Sigmoid colon (tissue), 7 donors: ENCODE data around the gene SLCO2A1. TPM values are rescaled to one million over a fixed set of nuclear protein-coding genes. Genes with fewer than 3 reads are reported as not detected.

Source experiments
- DNase-seq: peaks from one replicate; pipeline ENCODE4 v3.0.0-alpha.2; 2019
- H3K27ac ChIP-seq, 4 donors: fragments of 200-600 bp; sonication (generic); one replicate each; pipeline ENCODE4 v1.5.1; 2016 to 2019; ENCODE audit warnings: mild to moderate bottlenecking in 1 of 4
- H3K27me3 ChIP-seq, 3 donors: fragments of 200-600 bp; sonication (generic); one replicate each; pipeline ENCODE4 v1.5.1; 2019; ENCODE audit warnings: mild to moderate bottlenecking in 1 of 3
- H3K36me3 ChIP-seq, 4 donors: fragments of 200-600 bp; sonication (generic); one replicate each; pipeline ENCODE4 v1.5.1; 2016 to 2019
- H3K4me1 ChIP-seq, 4 donors: fragments of 200-600 bp; sonication (generic); one replicate each; pipeline ENCODE4 v1.5.1; 2017 to 2019
- H3K4me3 ChIP-seq, 4 donors: fragments of 200-600 bp; sonication (generic); one replicate each; pipeline ENCODE4 v1.5.1; 2017 to 2019; ENCODE audit warnings: mild to moderate bottlenecking in 2 of 4, moderate library complexity in 1 of 4
- H3K9me3 ChIP-seq, 4 donors: fragments of 200-600 bp in 3 of 4; sonication (generic) in 3 of 4; one replicate each; pipeline versions ENCODE4 v1.5.1 to v1.6.1; 2013 to 2019
- CTCF ChIP-seq, 4 experiments: fragments of 450-650 bp in 3 of 4; fragments of 200-600 bp in 1 of 4; IDR thresholded peaks; one replicate each; pipeline ENCODE4 v1.5.1; 2016 to 2019; ENCODE audit warnings: antibody characterized with exemption in 4 of 4, mild to moderate bottlenecking in 3 of 4, moderate library complexity in 2 of 4
- EP300 ChIP-seq, 4 donors: sonication (generic); formaldehyde crosslinking; IDR thresholded peaks; one replicate each; pipeline ENCODE4 v1.6.1; 2017; ENCODE audit warnings: antibody characterized with exemption in 4 of 4
- POLR2A ChIP-seq, 2 donors: fragments of 450-650 bp; IDR thresholded peaks; one replicate each; pipeline ENCODE4 v1.6.1; 2016; ENCODE audit warnings: antibody characterized with exemption in 2 of 2, mild to moderate bottlenecking in 2 of 2, moderate library complexity in 2 of 2
- POLR2AphosphoS5 ChIP-seq, 4 donors: sonication (generic); formaldehyde crosslinking; IDR thresholded peaks; one replicate each; pipeline ENCODE4 v1.6.1; 2017; ENCODE audit warnings: antibody characterized with exemption in 4 of 4
- WGBS, 2 donors: extraction: QIAGEN DNeasy Blood & Tissue Kit; methylation state at CpG; one replicate each; pipeline ENCODE4 v1.1.7; 2013; 5-methylcytosine and 5-hydroxymethylcytosine counted together
- intact Hi-C: fragments of 100-400 bp; cut with DNase I; formaldehyde crosslinking; loops from one replicate; pipeline ENCODE4 v1.15.1; 2023
- polyA plus RNA-seq, 3 donors: library from polyadenylated mRNA; stranded (reverse); fragments of 200-250 nt; gene quantifications; one replicate each; pipeline ENCODE4 v1.2.3, GENCODE V29; 2013
- total RNA-seq, 4 donors: library from RNA; depleted of rRNA; stranded (reverse); fragments of >200 nt; gene quantifications; one replicate each; pipeline ENCODE4 v1.1.0, GENCODE V29; 2016
- donor health status: healthy with polysubstance abuse.
- donor health status: Bipolar disorder and iron deficiency.
- donor health status: healthy.

Gene SLCO2A1
- total and polyA plus RNA-seq, 7 donors = 1.8 to 22.1 (median 6.1) TPM

GRCh38 chr3:133987136-133987535 lies 42.6 kb downstream of the SLCO2A1 start:
- H3K9me3 ChIP-seq = no peaks in the 10 kb centered on the region
- H3K36me3 ChIP-seq = no peaks in the 10 kb centered on the region
- no peak overlapping the region for H3K4me3 ChIP-seq
- H3K4me1 ChIP-seq = no peaks in the 10 kb centered on the region
- no peak for DNase-seq
- WGBS, 2 donors = 44 to 59% methylated on average over 8 of the region's 8 CpGs
- no peaks in the 10 kb centered on the region for H3K27me3 ChIP-seq
- H3K27ac ChIP-seq = no peak overlapping the region
- intact Hi-C loops = no loop called here
- TF ChIP-seq EP300 (IDR thresholded peaks at IDR 0.05) (no peak), POLR2AphosphoS5 (IDR thresholded peaks at IDR 0.05) (no peak), POLR2A (IDR thresholded peaks at IDR 0.05) (no peak), CTCF (IDR thresholded peaks at IDR 0.05) (no peak)

DNA sequence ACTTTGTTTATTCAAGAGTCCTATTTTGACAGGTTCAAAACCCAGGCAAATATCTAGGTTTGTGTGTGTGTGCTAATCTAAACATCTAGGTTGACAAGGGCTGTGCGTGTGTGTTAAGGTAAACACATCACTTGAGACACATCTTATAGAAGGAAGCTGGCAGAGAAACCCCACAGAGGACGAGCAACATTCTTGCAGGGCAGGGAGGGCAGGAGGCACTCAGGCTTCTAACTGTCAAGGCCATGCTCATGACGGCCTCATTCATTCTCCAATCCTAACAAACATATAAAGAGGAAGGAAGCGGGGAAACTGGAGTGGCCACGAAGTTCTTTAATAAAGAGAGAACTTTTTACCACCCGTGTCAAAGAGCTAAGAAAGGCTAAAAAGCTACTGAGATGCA lies 43.4 kb downstream of the SLCO2A1 start:
- Histone ChIP-seq H3K9me3 (no peaks in the 10 kb centered on the region), H3K27me3 (no peaks in the 10 kb centered on the region), H3K27ac (no peak overlapping the region), H3K4me3 (no peak overlapping the region), H3K4me1 (no peaks in the 10 kb centered on the region), H3K36me3 (no peaks in the 10 kb centered on the region)
- 27 to 44% methylated on average over 6 of the region's 6 CpGs for WGBS, 2 donors
- intact Hi-C loops = no loop called here
- TF ChIP-seq EP300 (IDR thresholded peaks at IDR 0.05) = no peak
- no peak for TF ChIP-seq POLR2AphosphoS5 (IDR thresholded peaks at IDR 0.05)
- no peak for TF ChIP-seq POLR2A (IDR thresholded peaks at IDR 0.05)
- no peak for TF ChIP-seq CTCF (IDR thresholded peaks at IDR 0.05)
- peak; percentile 22 for DNase-seq

DNA sequence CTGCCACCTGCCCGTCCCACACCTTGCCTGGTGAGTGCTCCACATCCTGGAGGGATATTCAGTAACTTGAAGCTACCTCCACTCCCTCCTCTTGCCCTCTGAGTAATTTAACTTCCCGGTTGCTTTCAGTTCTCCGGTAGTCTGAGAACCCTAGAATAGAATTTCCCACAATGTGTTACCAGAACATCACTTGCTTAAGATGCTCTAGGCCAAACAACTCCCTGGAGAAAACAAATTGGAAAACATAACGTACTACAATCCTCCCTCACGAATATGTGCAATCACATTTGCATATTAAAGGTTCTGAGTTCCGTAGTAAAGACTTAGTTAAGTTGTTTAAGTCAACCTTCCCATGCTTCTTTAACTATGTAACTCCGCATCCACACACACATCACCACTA lies 44.8 kb downstream of the SLCO2A1 start:
- H3K4me3 ChIP-seq = no peak overlapping the region
- WGBS, 2 donors = 88 to 91% methylated on average over 7 of the region's 7 CpGs
- H3K4me1 ChIP-seq = no peaks in the 10 kb centered on the region
- no peaks in the 10 kb centered on the region for H3K9me3 ChIP-seq
- no peaks in the 10 kb centered on the region for H3K27me3 ChIP-seq
- H3K27ac ChIP-seq = no peak overlapping the region
- DNase-seq = peak; percentile 22
- intact Hi-C loops = no loop called here
- no peaks in the 10 kb centered on the region for H3K36me3 ChIP-seq
- TF ChIP-seq CTCF (IDR thresholded peaks at IDR 0.05) (no peak), POLR2A (IDR thresholded peaks at IDR 0.05) (no peak), EP300 (IDR thresholded peaks at IDR 0.05) (no peak), POLR2AphosphoS5 (IDR thresholded peaks at IDR 0.05) (no peak)

DNA sequence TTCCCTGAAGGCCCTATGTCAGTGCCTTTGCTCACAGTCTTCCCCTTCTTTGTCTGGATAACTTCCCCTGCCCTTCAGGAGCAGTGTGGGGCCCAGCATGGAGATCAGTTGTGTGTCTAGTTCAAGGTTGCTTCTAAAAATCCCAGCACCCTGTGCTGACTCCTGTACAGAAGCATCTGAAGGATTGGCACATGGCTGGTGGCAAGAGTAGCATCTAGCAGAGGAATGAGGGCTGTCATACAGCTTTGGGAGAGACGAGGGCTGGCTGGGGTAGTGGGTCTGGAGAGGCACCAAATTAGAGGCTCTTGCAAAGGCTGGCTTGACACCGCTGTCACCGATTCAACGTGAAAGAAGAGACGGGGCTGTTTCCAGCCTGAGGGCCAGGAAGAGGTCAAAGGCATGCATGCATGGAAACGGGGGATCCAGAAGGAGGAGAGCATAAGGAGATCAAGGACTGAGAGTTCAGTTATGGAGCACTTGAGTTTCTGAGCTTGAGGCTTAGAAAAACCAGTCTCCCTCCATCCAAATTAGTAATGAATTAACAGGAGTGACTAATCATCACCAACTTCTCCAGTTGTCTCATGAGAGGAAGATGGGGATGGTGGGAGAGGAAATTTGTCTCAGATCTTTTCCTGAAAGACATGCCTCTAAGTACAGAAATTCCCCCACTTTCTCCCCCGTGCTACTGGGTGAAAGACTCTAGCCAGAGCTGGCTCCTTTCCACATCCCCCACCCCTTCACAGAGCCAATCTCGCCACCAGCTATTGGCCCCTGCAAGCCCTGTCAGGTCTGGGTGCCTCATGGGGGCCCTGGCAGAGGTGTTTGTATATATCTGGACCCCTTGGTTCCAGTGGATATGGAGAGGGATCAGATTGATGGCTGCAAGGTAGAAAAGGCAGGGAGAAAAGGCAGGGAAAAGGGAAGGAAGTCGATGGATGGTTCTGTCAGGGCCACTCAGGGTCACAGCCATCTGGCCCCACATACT lies 45.9 kb downstream of the SLCO2A1 start:
- no peaks in the 10 kb centered on the region for H3K4me1 ChIP-seq
- DNase-seq = peak; percentile 48
- H3K27ac ChIP-seq = no peak overlapping the region
- H3K27me3 ChIP-seq = no peaks in the 10 kb centered on the region
- WGBS, 2 donors = 88 to 90% methylated on average over 9 of the region's 9 CpGs
- H3K9me3 ChIP-seq = no peaks in the 10 kb centered on the region
- intact Hi-C loops = no loop called here
- TF ChIP-seq EP300 (IDR thresholded peaks at IDR 0.05) = no peak
- no peak for TF ChIP-seq POLR2AphosphoS5 (IDR thresholded peaks at IDR 0.05)
- H3K4me3 ChIP-seq = no peak overlapping the region
- H3K36me3 ChIP-seq = no peaks in the 10 kb centered on the region

DNA sequence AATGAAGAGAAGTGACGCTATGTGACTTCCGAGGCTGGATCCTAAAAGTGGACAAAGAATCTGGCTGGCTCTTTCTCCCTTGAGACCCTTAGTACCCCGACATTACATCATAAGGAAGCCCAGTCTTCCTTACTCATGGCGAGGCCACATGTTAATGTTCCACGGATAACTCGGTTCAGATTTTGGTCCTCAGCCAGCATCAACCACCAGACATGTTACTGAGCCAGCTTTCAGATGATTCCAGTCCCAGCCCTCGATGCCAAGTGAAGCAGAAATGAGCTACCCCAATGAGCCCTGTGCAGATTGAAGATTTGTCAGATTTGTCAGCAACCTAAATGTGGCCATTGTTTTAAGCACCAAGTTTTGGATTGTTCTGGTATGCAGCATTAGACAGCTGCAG lies 46.6 kb downstream of the SLCO2A1 start:
- DNase-seq = peak; percentile 9
- no peaks in the 10 kb centered on the region for H3K36me3 ChIP-seq
- no peak overlapping the region for H3K4me3 ChIP-seq
- WGBS, 2 donors = 84 to 88% methylated on average over 7 of the region's 7 CpGs
- TF ChIP-seq CTCF (IDR thresholded peaks at IDR 0.05) (no peak), POLR2A (IDR thresholded peaks at IDR 0.05) (no peak), POLR2AphosphoS5 (IDR thresholded peaks at IDR 0.05) (no peak), EP300 (IDR thresholded peaks at IDR 0.05) (no peak)
- no peaks in the 10 kb centered on the region for H3K27me3 ChIP-seq
- H3K27ac ChIP-seq = no peak overlapping the region
- intact Hi-C loops = no loop called here
- no peaks in the 10 kb centered on the region for H3K9me3 ChIP-seq
- H3K4me1 ChIP-seq = no peaks in the 10 kb centered on the region
